ENCODE results near the gene LYPD1. TPM values are rescaled to one million over a fixed set of nuclear protein-coding genes. Genes with fewer than 3 reads are reported as not detected.

The LYPD1 gene
- total and polyA plus RNA-seq, 2 experiments from 2014 or later, result 1.5 to 4.2 TPM

DNA sequence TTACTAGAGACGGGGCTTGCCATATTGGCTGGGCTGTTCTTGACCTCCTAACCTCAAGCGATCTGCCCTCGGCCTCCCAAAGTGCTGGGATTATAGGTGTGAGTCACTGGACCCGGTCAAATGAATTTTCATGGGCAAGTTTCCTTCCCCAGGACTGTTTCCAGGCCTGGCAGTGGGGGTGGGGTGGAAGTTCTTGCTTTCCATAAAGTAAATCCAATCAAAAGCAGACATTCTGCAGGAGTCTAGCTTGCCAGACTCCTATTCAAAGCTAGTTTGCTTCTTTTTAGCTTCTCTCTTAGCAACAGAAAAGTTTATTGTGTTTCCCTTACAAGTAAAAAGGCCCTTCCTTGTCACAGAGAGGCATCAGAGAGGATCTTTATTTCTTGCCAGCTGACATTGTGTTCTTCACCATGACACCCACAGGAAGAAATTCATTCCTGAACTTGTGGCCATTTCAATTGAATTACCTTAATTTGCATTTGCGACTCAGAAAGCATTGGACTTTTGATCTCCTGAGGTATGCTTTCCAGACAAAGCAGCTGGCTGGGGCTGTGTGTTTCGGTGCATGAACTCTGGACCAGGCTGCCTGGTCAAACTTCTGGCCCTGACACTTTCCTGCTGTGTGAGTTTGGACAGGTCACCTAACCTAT lies 37.9 kb downstream of the LYPD1 start:
- Histone ChIP-seq H3K36me3 (ENCODE audit: insufficient read depth) (no peaks in the 10 kb centered on the region), H3K4me1 (ENCODE audit: insufficient read depth) (peaks cover 14% of the 10 kb centered on the region; the same call in 1 of the 2 replicates), H3K4me2 (peak overlapping the region; percentile 35; the same call in 1 of the 2 replicates), H2AFZ (peak overlapping the region; percentile 69), H3K4me3 (no peak overlapping the region), H3K79me2 (replicated peaks; ENCODE audit: insufficient read depth) (no peaks in the 10 kb centered on the region), H3K27ac (ENCODE audit: low read depth) (no peak overlapping the region), H3K27me3 (ENCODE audit: insufficient read depth) (no peaks in the 10 kb centered on the region), H3F3A (replicated peaks; ENCODE audit: low read depth) (no peaks in the 10 kb centered on the region), H4K20me1 (replicated peaks; ENCODE audit: insufficient read depth) (no peaks in the 10 kb centered on the region), H3K9me2 (ENCODE audit: insufficient read depth) (peaks cover 29% of the 10 kb centered on the region; the same call in 1 of the 2 replicates)
- peaks cover 2% of the 10 kb centered on the region for H3K27me3 Mint-ChIP-seq (ENCODE audit: insufficient read depth, low read depth, poor library complexity)
- DNase-seq (ENCODE audit: low spot score), result no peak
- H3K36me3 Mint-ChIP-seq (ENCODE audit: low read depth), result no peaks in the 10 kb centered on the region
- H3K4me3 Mint-ChIP-seq, result no peak overlapping the region
- no peak for ATAC-seq
- TF ChIP-seq, protein P1, sequence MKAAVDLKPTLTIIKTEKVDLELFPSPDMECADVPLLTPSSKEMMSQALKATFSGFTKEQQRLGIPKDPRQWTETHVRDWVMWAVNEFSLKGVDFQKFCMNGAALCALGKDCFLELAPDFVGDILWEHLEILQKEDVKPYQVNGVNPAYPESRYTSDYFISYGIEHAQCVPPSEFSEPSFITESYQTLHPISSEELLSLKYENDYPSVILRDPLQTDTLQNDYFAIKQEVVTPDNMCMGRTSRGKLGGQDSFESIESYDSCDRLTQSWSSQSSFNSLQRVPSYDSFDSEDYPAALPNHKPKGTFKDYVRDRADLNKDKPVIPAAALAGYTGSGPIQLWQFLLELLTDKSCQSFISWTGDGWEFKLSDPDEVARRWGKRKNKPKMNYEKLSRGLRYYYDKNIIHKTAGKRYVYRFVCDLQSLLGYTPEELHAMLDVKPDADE (IDR thresholded peaks at IDR 0.05), result no peak
- TF ChIP-seq, protein P2, sequence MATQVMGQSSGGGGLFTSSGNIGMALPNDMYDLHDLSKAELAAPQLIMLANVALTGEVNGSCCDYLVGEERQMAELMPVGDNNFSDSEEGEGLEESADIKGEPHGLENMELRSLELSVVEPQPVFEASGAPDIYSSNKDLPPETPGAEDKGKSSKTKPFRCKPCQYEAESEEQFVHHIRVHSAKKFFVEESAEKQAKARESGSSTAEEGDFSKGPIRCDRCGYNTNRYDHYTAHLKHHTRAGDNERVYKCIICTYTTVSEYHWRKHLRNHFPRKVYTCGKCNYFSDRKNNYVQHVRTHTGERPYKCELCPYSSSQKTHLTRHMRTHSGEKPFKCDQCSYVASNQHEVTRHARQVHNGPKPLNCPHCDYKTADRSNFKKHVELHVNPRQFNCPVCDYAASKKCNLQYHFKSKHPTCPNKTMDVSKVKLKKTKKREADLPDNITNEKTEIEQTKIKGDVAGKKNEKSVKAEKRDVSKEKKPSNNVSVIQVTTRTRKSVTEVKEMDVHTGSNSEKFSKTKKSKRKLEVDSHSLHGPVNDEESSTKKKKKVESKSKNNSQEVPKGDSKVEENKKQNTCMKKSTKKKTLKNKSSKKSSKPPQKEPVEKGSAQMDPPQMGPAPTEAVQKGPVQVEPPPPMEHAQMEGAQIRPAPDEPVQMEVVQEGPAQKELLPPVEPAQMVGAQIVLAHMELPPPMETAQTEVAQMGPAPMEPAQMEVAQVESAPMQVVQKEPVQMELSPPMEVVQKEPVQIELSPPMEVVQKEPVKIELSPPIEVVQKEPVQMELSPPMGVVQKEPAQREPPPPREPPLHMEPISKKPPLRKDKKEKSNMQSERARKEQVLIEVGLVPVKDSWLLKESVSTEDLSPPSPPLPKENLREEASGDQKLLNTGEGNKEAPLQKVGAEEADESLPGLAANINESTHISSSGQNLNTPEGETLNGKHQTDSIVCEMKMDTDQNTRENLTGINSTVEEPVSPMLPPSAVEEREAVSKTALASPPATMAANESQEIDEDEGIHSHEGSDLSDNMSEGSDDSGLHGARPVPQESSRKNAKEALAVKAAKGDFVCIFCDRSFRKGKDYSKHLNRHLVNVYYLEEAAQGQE (IDR thresholded peaks at IDR 0.05; ENCODE audit: unreplicated experiment), result no peak
- TF ChIP-seq ZNF331 (CRISPR knock-in tag; IDR thresholded peaks at IDR 0.05; ENCODE audit: low read depth), result no peak
- no peak for TF ChIP-seq ZNF114 (CRISPR knock-in tag; IDR thresholded peaks at IDR 0.05)
- TF ChIP-seq POLR2AphosphoS5 (IDR thresholded peaks at IDR 0.05; ENCODE audit: low read depth), result no peak
- TF ChIP-seq, protein P3, sequence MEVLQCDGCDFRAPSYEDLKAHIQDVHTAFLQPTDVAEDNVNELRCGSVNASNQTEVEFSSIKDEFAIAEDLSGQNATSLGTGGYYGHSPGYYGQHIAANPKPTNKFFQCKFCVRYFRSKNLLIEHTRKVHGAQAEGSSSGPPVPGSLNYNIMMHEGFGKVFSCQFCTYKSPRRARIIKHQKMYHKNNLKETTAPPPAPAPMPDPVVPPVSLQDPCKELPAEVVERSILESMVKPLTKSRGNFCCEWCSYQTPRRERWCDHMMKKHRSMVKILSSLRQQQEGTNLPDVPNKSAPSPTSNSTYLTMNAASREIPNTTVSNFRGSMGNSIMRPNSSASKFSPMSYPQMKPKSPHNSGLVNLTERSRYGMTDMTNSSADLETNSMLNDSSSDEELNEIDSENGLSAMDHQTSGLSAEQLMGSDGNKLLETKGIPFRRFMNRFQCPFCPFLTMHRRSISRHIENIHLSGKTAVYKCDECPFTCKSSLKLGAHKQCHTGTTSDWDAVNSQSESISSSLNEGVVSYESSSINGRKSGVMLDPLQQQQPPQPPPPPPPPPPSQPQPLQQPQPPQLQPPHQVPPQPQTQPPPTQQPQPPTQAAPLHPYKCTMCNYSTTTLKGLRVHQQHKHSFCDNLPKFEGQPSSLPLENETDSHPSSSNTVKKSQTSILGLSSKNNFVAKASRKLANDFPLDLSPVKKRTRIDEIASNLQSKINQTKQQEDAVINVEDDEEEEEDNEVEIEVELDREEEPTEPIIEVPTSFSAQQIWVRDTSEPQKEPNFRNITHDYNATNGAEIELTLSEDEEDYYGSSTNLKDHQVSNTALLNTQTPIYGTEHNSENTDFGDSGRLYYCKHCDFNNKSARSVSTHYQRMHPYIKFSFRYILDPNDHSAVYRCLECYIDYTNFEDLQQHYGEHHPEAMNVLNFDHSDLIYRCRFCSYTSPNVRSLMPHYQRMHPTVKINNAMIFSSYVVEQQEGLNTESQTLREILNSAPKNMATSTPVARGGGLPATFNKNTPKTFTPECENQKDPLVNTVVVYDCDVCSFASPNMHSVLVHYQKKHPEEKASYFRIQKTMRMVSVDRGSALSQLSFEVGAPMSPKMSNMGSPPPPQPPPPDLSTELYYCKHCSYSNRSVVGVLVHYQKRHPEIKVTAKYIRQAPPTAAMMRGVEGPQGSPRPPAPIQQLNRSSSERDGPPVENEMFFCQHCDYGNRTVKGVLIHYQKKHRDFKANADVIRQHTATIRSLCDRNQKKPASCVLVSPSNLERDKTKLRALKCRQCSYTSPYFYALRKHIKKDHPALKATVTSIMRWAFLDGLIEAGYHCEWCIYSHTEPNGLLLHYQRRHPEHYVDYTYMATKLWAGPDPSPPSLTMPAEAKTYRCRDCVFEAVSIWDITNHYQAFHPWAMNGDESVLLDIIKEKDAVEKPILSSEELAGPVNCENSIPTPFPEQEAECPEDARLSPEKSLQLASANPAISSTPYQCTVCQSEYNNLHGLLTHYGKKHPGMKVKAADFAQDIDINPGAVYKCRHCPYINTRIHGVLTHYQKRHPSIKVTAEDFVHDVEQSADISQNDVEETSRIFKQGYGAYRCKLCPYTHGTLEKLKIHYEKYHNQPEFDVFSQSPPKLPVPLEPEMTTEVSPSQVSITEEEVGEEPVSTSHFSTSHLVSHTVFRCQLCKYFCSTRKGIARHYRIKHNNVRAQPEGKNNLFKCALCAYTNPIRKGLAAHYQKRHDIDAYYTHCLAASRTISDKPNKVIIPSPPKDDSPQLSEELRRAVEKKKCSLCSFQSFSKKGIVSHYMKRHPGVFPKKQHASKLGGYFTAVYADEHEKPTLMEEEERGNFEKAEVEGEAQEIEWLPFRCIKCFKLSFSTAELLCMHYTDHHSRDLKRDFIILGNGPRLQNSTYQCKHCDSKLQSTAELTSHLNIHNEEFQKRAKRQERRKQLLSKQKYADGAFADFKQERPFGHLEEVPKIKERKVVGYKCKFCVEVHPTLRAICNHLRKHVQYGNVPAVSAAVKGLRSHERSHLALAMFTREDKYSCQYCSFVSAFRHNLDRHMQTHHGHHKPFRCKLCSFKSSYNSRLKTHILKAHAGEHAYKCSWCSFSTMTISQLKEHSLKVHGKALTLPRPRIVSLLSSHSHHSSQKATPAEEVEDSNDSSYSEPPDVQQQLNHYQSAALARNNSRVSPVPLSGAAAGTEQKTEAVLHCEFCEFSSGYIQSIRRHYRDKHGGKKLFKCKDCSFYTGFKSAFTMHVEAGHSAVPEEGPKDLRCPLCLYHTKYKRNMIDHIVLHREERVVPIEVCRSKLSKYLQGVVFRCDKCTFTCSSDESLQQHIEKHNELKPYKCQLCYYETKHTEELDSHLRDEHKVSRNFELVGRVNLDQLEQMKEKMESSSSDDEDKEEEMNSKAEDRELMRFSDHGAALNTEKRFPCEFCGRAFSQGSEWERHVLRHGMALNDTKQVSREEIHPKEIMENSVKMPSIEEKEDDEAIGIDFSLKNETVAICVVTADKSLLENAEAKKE (CRISPR knock-in tag; IDR thresholded peaks at IDR 0.05), result no peak
- no peak for TF ChIP-seq EZH2phosphoT487 (IDR thresholded peaks at IDR 0.05; ENCODE audit: unreplicated experiment)
- TF ChIP-seq CTCF (conservative IDR thresholded peaks at IDR 0.05; ENCODE audit: low read depth in 2 of 2), result no peak
- no peak for TF ChIP-seq CREB1 (CRISPR knock-in tag; IDR thresholded peaks at IDR 0.05; ENCODE audit: low read depth)
- no peak for TF ChIP-seq EZH2 (IDR thresholded peaks at IDR 0.05; ENCODE audit: low read depth, unreplicated experiment)
- TF ChIP-seq NANOG (IDR thresholded peaks at IDR 0.05; ENCODE audit: borderline replicate concordance), result no peak
- no peak for TF ChIP-seq JUNB (IDR thresholded peaks at IDR 0.05; ENCODE audit: unreplicated experiment)
- TF ChIP-seq STAT1 (IDR thresholded peaks at IDR 0.05; ENCODE audit: unreplicated experiment), result no peak
- H3K4me1 Mint-ChIP-seq, result peaks cover 9% of the 10 kb centered on the region; the same call in 2 of the 3 replicates
- peaks cover 3% of the 10 kb centered on the region; the same call in 1 of the 3 replicates for H3K9me3 Mint-ChIP-seq
- no peak overlapping the region for H3K27ac Mint-ChIP-seq
